Activated T-cell treated with anti-CD3 and anti-CD28 coated beads for 1 hour (primary cell): ENCODE measurements around the gene NR0B2.
"Not testable (repeated sequence)": the region's sequence is repeated elsewhere in the genome, so short reads cannot be mapped to it uniquely, and the experiment has no call there.

Source experiments
- DNase-seq: peaks from one replicate; pipeline ENCODE4 v3.0.0-alpha.2; 2020; ENCODE audit warnings: low read depth

The NR0B2 gene

GRCh38 chr1:26889551-26890466 is 24.0 kb downstream of the NR0B2 start, which contains the start of gene GPN2:
Gene GPN2, minus strand, starts transcription at chr1:26890283. Its CDS starts 187 bp downstream, at chr1:26890096.
- DNase-seq: peak; percentile 68

GRCh38 chr1:26888231-26888630 is 25.5 kb downstream of the NR0B2 start:
- DNase-seq: no peak

DNA sequence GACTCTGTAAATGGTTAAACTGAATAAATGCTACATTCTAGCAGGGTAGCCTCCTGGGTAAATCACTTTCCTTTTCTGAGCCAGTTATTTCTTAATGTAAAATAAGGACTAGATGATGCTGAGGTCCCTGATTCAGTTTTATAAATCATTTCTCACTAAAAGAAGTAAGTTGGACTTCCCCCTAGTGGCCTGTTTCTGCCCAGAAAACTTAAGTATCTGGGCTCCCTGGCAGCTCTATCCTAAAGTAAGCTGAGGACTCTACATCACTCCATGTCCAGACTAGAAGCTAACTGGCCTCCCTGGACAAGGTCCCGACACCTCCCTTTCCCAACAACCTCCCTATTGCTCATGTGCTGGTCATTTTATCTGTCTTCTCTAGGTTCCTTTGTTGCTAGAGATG is 26.6 kb downstream of the NR0B2 start:
- no peak for DNase-seq

- no peak for DNase-seq
These were observed 30.9 kb downstream of the NR0B2 start for GRCh38 chr1:26882696-26883463.

- DNase-seq: not testable (repeated sequence)
These were observed 32.2 kb downstream of the NR0B2 start for GRCh38 chr1:26881611-26882010.

- no peak for DNase-seq
These were observed 34.0 kb downstream of the NR0B2 start for GRCh38 chr1:26879793-26880192.

DNA sequence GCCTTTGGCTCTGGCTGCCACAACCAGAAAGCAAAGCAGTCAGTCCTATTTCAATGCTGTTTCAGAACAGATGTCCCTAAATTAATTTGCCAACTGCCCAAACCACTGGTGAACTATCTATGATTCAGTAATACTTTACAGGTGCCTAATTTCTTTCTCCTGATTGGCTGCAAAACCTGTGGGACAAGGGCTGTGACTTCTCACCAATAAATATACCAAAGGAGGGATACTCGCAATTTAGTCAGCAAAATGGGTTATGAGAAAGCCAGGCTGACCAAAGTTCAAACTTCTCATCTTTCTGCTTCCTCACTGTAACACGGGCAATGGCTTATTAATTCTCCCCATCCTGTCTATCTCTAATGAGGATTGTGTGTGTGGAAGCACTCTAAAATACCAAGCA is 36.4 kb downstream of the NR0B2 start:
- DNase-seq: no peak

DNA sequence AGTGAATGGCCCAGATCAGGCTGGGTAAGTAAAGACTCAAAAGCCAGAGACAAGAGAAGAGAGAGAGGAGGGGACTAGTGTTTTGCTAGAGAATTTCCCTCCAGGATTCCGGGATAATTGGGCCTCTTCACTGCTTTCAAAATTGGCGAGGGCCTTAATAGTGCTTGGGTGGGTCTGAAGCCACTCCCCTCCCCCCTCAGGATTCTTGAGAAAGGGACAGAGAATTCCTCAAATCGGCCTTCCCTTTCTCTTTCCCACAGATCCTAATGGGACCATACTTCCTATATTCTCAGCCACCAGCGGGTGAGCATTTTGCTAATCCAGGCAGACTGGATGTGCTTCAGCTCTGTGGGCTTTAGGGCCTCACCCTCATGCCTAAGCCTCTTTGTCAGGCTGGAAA is 38.9 kb downstream of the NR0B2 start:
- no peak for DNase-seq

DNA sequence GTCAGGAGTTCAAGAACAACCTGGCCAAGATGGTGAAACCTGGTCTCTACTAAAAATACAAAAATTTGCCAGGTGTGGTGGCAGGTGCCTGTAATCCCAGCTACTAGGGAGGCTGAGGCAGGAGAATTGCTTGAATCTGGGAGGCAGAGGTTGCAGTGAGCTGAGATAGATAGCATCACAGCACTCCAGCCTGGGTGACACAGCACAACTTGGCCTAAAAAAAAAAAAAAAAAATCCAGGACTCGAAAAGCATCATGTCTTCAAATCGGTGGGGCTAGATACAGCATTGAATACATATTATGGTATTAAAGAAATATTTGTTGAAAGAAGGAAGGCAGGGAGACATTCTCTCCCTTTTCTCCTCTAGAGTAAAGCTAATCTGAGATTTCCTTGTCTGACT is 40.7 kb downstream of the NR0B2 start:
- DNase-seq: not testable (repeated sequence)

DNA sequence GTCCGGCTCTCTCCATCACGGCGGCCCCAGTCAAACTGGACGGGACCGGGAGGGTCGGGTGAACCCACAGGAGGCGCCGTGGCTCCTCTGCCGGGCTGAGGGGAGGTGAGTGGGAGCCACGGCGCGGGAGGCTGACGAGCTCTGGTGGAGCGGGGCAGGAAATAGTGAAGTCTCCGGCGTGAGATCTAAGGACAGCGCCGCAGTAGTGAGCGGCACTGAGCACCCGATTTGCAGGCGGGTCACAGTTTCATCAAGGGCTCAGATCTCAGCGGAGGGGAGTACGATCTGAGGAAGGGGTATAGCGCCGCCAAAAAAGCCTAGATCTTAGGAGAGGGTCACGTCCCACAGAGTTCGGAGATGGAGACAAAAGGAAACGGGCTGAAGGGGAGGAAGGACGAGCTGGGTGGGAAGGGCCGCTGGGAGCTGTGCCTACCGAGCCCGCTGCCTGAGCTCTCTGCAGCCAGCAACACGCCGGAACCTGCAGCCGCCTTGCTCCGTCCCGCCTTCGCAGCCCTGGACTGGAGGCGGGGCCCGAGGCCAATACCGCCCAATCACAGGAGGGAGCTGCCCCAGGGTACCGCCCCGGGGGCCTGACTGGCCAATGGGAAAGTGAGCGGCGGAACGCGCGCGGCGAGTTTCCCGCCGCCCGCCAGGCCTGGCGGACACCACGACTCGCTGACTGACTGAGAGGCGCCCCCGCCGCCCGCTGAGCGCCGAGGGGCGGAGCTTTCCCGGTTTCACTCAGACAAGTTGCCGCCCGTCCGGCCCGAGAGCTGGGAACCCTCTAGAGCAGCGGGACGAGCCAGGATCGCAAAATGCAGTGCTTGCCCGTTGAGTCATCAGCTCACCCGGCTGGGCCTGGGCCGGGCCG is 48.9 kb downstream of the NR0B2 start:
- DNase-seq: peak; percentile 89

DNA sequence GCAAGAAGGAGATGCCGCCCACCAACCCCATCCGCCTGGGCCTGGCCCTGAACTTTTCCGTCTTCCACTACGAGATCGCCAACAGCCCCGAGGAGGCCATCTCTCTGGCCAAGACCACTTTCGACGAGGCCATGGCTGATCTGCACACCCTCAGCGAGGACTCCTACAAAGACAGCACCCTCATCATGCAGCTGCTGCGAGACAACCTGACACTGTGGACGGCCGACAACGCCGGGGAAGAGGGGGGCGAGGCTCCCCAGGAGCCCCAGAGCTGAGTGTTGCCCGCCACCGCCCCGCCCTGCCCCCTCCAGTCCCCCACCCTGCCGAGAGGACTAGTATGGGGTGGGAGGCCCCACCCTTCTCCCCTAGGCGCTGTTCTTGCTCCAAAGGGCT is 50.1 kb downstream of the NR0B2 start:
- DNase-seq: no peak

DNA sequence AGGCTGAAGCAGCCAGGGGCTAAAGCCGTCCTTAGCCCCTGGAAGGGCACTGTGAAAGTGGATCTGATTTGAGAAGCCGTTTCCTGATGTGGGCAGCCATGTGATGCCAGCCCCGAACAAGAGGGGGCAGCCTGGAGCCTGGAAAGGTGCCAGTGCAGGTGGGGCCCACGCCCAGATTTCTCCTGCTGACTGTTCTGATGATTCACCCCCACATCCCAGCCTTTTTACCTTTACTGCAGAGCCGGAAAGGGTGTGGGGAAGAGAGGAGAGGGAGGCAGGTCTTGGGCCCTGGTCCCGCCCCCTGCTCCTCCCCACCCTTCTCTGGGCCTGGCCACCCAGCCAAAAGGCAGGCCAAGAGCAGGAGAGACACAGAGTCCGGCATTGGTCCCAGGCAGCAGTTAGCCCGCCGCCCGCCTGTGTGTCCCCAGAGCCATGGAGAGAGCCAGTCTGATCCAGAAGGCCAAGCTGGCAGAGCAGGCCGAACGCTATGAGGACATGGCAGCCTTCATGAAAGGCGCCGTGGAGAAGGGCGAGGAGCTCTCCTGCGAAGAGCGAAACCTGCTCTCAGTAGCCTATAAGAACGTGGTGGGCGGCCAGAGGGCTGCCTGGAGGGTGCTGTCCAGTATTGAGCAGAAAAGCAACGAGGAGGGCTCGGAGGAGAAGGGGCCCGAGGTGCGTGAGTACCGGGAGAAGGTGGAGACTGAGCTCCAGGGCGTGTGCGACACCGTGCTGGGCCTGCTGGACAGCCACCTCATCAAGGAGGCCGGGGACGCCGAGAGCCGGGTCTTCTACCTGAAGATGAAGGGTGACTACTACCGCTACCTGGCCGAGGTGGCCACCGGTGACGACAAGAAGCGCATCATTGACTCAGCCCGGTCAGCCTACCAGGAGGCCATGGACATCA is 50.7 kb downstream of the NR0B2 start, which contains the start of gene SFN:
Gene SFN (plus strand): TSS at position 369 of the 904 bp plus-strand sequence. CDS start 64 bp downstream, at position 433.
- peak; percentile 40 for DNase-seq

DNA sequence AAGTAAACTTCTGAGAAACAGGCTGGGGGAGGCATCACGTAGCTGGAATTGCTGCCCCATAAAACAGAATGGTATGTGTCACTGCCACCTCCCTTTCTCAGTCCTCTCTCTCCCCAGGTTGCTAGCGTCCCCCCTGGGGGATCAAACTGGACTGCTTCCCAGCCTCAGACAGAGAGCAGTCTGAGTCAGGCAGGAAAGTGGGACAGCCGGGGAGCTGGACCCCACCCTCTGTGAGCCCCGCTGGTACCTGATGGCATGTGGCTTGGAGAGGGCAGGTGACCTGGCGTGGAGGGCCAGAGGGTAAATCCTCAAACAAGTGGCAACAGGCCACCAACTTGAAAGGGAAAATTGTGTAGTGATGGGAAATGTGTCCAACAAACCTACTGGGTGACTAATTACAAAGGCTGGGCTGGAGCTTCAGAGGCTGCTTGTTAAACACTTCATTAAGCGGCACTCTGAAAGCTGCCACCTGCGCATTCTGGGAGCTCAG is 51.8 kb downstream of the NR0B2 start:
- DNase-seq: no peak
